Gastrocnemius medialis (tissue), 4 donors: Measurements from ENCODE around the gene TEF.

Experiments
- CTCF ChIP-seq, 5 experiments: fragments of 450-650 bp in 3 of 5; fragments of 200-600 bp in 2 of 5; sonication (generic) in 2 of 5; IDR thresholded peaks in 4 of 5; conservative IDR thresholded peaks in 1 of 5; 1 replicate in 4 of 5; 2 replicates in 1 of 5; pipeline ENCODE4 v1.5.1; 2016 to 2019; ENCODE audit warnings: antibody characterized with exemption in 5 of 5, mild to moderate bottlenecking in 3 of 5, moderate library complexity in 3 of 5
- POLR2A ChIP-seq, 2 donors: fragments of 450-650 bp; IDR thresholded peaks; one replicate each; pipeline ENCODE4 v1.6.1; 2017; ENCODE audit warnings: antibody characterized with exemption in 2 of 2, mild to moderate bottlenecking in 2 of 2, moderate library complexity in 2 of 2

- TF ChIP-seq CTCF (IDR thresholded peaks at IDR 0.05 in 4 of 5, conservative IDR thresholded peaks at IDR 0.05 in 1 of 5) = no peak
- TF ChIP-seq POLR2A (IDR thresholded peaks at IDR 0.05) = no peak
Observed at GRCh38 chr22:41406410-41406809, 24.7 kb downstream of the TEF start.
